ENCODE results near the gene RNF4.

The RNF4 gene

GRCh38 chr4:2489081-2489805 lies 20.3 kb downstream of the RNF4 start:
- no peak overlapping the region for H2AFZ ChIP-seq (ENCODE audit: low read length)
- no peak overlapping the region for H3K4me3 ChIP-seq (ENCODE audit: low read depth, low read length, poor library complexity, severe bottlenecking)
- peaks cover 49% of the 10 kb centered on the region for H3K79me2 ChIP-seq (ENCODE audit: insufficient read depth, low read length)
- peaks cover 44% of the 10 kb centered on the region for H3K36me3 ChIP-seq (ENCODE audit: insufficient read depth, low read length)
- H3F3A ChIP-seq (ENCODE audit: insufficient read depth, low read length): no peaks in the 10 kb centered on the region
- no peaks in the 10 kb centered on the region for H3K9me3 ChIP-seq (ENCODE audit: low read length)
- peaks cover 30% of the 10 kb centered on the region for H3K4me1 ChIP-seq (ENCODE audit: insufficient read depth, low read length, severe bottlenecking)
- TF ChIP-seq, protein P1, sequence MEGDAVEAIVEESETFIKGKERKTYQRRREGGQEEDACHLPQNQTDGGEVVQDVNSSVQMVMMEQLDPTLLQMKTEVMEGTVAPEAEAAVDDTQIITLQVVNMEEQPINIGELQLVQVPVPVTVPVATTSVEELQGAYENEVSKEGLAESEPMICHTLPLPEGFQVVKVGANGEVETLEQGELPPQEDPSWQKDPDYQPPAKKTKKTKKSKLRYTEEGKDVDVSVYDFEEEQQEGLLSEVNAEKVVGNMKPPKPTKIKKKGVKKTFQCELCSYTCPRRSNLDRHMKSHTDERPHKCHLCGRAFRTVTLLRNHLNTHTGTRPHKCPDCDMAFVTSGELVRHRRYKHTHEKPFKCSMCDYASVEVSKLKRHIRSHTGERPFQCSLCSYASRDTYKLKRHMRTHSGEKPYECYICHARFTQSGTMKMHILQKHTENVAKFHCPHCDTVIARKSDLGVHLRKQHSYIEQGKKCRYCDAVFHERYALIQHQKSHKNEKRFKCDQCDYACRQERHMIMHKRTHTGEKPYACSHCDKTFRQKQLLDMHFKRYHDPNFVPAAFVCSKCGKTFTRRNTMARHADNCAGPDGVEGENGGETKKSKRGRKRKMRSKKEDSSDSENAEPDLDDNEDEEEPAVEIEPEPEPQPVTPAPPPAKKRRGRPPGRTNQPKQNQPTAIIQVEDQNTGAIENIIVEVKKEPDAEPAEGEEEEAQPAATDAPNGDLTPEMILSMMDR (IDR thresholded peaks at IDR 0.05; ENCODE audit: low read length): no peak
- TF ChIP-seq EZH2 (IDR thresholded peaks at IDR 0.05; ENCODE audit: borderline replicate concordance, low read length): no peak
- H4K20me1 ChIP-seq (ENCODE audit: insufficient read depth, low read length): no peaks in the 10 kb centered on the region
- H3K27ac ChIP-seq (ENCODE audit: low read depth, low read length, poor library complexity, severe bottlenecking): no peak overlapping the region
- H3K9me2 ChIP-seq (ENCODE audit: low read depth, low read length): no peaks in the 10 kb centered on the region
- H3K4me2 ChIP-seq (ENCODE audit: low read length): no peak overlapping the region
- no peaks in the 10 kb centered on the region for H3K27me3 ChIP-seq (ENCODE audit: insufficient read depth, low read length)
- no peak overlapping the region for H3K9ac ChIP-seq (ENCODE audit: low read length)

DNA sequence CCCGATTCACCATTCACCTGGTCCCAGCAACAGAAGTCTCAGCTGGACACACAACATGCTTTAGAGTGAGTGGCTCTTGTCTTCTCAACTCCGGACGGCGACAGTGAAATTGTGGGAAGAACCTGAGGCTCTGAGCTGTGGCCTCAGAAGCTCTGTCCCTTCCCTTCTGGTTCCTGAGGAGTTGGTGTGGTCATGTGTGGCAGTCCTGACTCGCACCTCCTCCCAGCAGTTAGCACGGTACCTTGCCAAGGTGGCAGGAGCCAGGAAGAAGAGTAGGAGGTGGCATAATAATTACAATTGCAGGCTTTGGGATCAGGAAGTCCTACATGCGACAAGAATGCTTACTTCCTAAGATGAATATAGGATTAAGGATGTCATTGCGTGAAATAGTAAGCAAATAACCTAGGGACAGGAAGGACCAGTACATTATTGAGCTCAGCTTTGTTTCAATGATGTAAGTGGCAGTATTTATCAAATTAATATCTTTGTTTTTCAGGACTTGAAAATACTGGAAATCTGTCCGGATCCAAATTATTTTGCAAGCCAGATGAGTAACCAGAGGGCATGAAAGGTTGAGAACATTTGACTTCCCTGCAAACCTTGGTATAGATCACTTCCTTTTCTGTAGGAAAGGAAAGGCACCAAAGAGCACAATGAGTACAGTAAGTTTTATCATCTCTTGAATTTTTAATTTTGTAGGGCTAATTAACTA lies 21.1 kb downstream of the RNF4 start:
- no peak overlapping the region for H3K4me2 ChIP-seq (ENCODE audit: low read length)
- no peaks in the 10 kb centered on the region for H3K9me3 ChIP-seq (ENCODE audit: low read length)
- H3K27ac ChIP-seq (ENCODE audit: low read depth, low read length, poor library complexity, severe bottlenecking): no peak overlapping the region
- no peak for TF ChIP-seq EZH2 (IDR thresholded peaks at IDR 0.05; ENCODE audit: borderline replicate concordance, low read length)
- TF ChIP-seq, protein P1 (IDR thresholded peaks at IDR 0.05; ENCODE audit: low read length): no peak
- no peaks in the 10 kb centered on the region for H4K20me1 ChIP-seq (ENCODE audit: insufficient read depth, low read length)
- no peak overlapping the region for H3K4me3 ChIP-seq (ENCODE audit: low read depth, low read length, poor library complexity, severe bottlenecking)
- H3K9ac ChIP-seq (ENCODE audit: low read length): no peak overlapping the region
- H3K79me2 ChIP-seq (ENCODE audit: insufficient read depth, low read length): peaks cover 41% of the 10 kb centered on the region
- no peaks in the 10 kb centered on the region for H3K9me2 ChIP-seq (ENCODE audit: low read depth, low read length)
- H2AFZ ChIP-seq (ENCODE audit: low read length): no peak overlapping the region
- H3K27me3 ChIP-seq (ENCODE audit: insufficient read depth, low read length): no peaks in the 10 kb centered on the region
- no peaks in the 10 kb centered on the region for H3F3A ChIP-seq (ENCODE audit: insufficient read depth, low read length)
- H3K4me1 ChIP-seq (ENCODE audit: insufficient read depth, low read length, severe bottlenecking): peaks cover 22% of the 10 kb centered on the region
- H3K36me3 ChIP-seq (ENCODE audit: insufficient read depth, low read length): peaks cover 44% of the 10 kb centered on the region

DNA sequence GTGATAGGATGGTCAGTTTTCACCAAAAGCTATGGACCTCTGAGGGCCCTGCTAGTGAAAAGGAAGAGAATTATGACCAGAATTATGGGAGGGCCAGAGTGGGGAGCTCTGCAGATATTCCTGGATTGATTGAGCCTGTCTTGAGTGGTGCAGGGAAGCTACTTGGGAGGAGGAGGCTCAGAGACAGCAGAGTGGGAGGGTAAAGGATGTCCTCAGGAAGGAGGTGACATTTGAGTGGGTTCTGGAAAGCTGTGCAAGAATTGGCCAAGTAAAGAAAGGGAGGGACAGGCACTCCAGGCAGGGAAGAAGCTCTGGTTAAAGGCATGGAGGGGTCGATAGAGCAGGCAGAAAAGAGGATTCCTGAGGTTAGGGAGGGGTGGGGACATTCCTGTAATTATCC lies 24.1 kb downstream of the RNF4 start:
- Histone ChIP-seq H3F3A (ENCODE audit: insufficient read depth, low read length) (no peaks in the 10 kb centered on the region), H3K79me2 (ENCODE audit: insufficient read depth, low read length) (peaks cover 12% of the 10 kb centered on the region), H3K9ac (ENCODE audit: low read length) (no peak overlapping the region), H4K20me1 (ENCODE audit: insufficient read depth, low read length) (no peaks in the 10 kb centered on the region), H3K27ac (ENCODE audit: low read depth, low read length, poor library complexity, severe bottlenecking) (no peak overlapping the region), H3K4me2 (ENCODE audit: low read length) (no peak overlapping the region), H3K9me2 (ENCODE audit: low read depth, low read length) (no peaks in the 10 kb centered on the region), H2AFZ (ENCODE audit: low read length) (no peak overlapping the region), H3K36me3 (ENCODE audit: insufficient read depth, low read length) (peaks cover 60% of the 10 kb centered on the region), H3K9me3 (ENCODE audit: low read length) (no peaks in the 10 kb centered on the region), H3K27me3 (ENCODE audit: insufficient read depth, low read length) (no peaks in the 10 kb centered on the region), H3K4me3 (ENCODE audit: low read depth, low read length, poor library complexity, severe bottlenecking) (no peak overlapping the region), H3K4me1 (ENCODE audit: insufficient read depth, low read length, severe bottlenecking) (peaks cover 8% of the 10 kb centered on the region)
- no peak for TF ChIP-seq EZH2 (IDR thresholded peaks at IDR 0.05; ENCODE audit: borderline replicate concordance, low read length)
- TF ChIP-seq, protein P1 (IDR thresholded peaks at IDR 0.05; ENCODE audit: low read length): no peak
